ENCODE measurements around the gene CHN1. TPM values are rescaled to one million over a fixed set of nuclear protein-coding genes. Genes with fewer than 3 reads are reported as not detected.
A peak's percentile ranks its signal among the peaks of the same experiment; 100 is the strongest.

Gene CHN1
- total and polyA plus RNA-seq, 2 of the 8 experiments (the other 6 are each of a cell fraction or from before 2014, with no cell fraction given), result 54.0 to 65.7 TPM

DNA sequence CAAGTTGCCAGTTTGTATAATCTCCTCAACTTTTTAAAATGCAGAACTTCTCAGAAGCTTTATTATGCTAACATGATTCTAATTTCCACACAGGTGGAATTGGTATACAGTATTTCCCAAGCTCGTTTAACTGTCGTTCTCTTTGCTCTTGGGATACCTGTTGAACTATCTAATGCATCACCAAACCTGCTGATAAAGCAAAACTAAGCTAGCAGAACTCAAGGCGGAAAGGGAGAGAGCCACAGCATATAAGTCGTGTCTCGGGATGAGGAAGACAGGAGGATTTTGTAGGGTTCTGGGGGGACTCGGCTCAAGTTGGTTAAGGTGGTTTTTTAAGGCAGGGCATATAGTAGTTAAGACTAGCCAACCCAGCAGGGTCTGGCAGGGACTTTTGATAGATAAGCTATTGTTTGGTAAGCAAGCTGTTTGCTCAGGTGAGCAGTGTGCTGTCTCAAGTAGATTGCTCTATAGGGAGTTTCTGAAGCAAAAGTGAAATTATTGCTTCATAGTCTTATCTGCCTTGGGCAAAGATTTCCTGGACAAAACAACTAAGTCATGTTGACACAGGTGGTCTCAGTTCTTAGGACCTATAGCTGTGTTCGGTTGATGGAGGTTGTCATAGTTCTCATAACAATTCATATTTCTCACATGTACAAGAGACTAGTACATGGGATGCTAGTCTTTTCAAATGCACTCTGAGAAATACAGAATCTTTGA is 212.7 kb downstream of the CHN1 start:
- CTCF ChIA-PET (ENCODE audit: partially characterized antibody), result interaction anchor here (0.6 to 7.1 kb wide), 11 partner anchors 11 to 411 kb away, joined by 3 to 82 read pairs (median 3); no protein-coding TSS in a partner anchor
- peak overlapping the region; percentile 45 for H2BK120ac ChIP-seq (replicated peaks; ENCODE audit: low read depth, low read length)
- no peak overlapping the region; the same call in 1 of the 2 replicates for H3K18ac ChIP-seq (ENCODE audit: extremely low read depth, low read length)
- no peak overlapping the region for H2BK15ac ChIP-seq (ENCODE audit: low read length)
- H4K8ac ChIP-seq (ENCODE audit: extremely low read depth, insufficient read depth, low read length), result no peak overlapping the region
- H3K23ac ChIP-seq (ENCODE audit: insufficient read length), result no peak overlapping the region
- H4K20me1 ChIP-seq (replicated peaks in 1 of 2; ENCODE audit: control insufficient read depth in 1 of 2, insufficient read depth in 2 of 2, low read length in 2 of 2), result no peaks in the 10 kb centered on the region
- no peak overlapping the region for H3K27ac ChIP-seq (ENCODE audit: low read depth, low read length)
- no peak overlapping the region for H3K14ac ChIP-seq (ENCODE audit: insufficient read length)
- no peak overlapping the region for H2BK20ac ChIP-seq (ENCODE audit: low read length)
- H3K79me1 ChIP-seq (ENCODE audit: low read depth, low read length), result no peaks in the 10 kb centered on the region
- no peak overlapping the region for H3K9ac ChIP-seq (replicated peaks in 1 of 4; ENCODE audit: extremely low read depth in 1 of 4, low read depth in 3 of 4, low read length in 3 of 4)
- no peaks in the 10 kb centered on the region for H3K79me2 ChIP-seq (ENCODE audit: control insufficient read depth in 1 of 2, insufficient read depth in 2 of 2, low read length in 2 of 2)
- no peak overlapping the region for H3K4me3 ChIP-seq (ENCODE audit: extremely low read depth in 1 of 4, insufficient read depth in 2 of 4, low read depth in 3 of 4, low read length in 4 of 4)
- peaks cover 12 to 47% (median 26%) of the 10 kb centered on the region in 4 experiments for H3K4me1 ChIP-seq (replicated peaks in 1 of 4; ENCODE audit: control insufficient read depth in 3 of 4, insufficient read depth in 4 of 4, low read length in 3 of 4)
- no peaks in the 10 kb centered on the region for H3K36me3 ChIP-seq (ENCODE audit: control insufficient read depth in 2 of 4, insufficient read depth in 4 of 4, low read length in 3 of 4)
- no peaks in the 10 kb centered on the region for H3K23me2 ChIP-seq (ENCODE audit: low read depth, low read length)
- no peaks in the 10 kb centered on the region for H3K27me3 ChIP-seq (replicated peaks in 1 of 4; ENCODE audit: control insufficient read depth in 3 of 4, extremely low read depth in 1 of 4, insufficient read depth in 3 of 4, low read length in 3 of 4)
- H2AFZ ChIP-seq (ENCODE audit: low read length), result no peak overlapping the region
- no peak overlapping the region for H2AK5ac ChIP-seq (ENCODE audit: low read depth, low read length)
- H3K4ac ChIP-seq (replicated peaks; ENCODE audit: insufficient read length, low read depth, low read length), result no peak overlapping the region
- H3K9me3 ChIP-seq (ENCODE audit: insufficient read depth in 2 of 2, low read depth in 1 of 2, low read length in 1 of 2), result no peaks in the 10 kb centered on the region
- no peak for DNase-seq (ENCODE audit: low read depth in 1 of 2, low spot score in 2 of 2)
- WGBS, 2 experiments (ENCODE audit: extremely low coverage in 1 of 2, insufficient coverage in 1 of 2, insufficient read length in 1 of 2, insufficient replicate concordance in 2 of 2, low coverage in 1 of 2, low lambda C conversion rate in 2 of 2, missing lambda C conversion rate in 1 of 2), result 78% methylated on average over 7 of the region's 7 CpGs; no CpG with 5 or more reads in 1 of the 2 experiments
- FAIRE-seq, result no peak
- TF ChIP-seq MAFK (IDR thresholded peaks at IDR 0.05; ENCODE audit: low read depth, low read length) (peak; percentile 45; the same call in 1 of the 2 replicates), SP4 (IDR thresholded peaks at IDR 0.05; ENCODE audit: low read length) (no peak), TAF7 (optimal IDR thresholded peaks at IDR 0.05; ENCODE audit: borderline replicate concordance, low read depth, low read length) (no peak)
- POLR2A ChIA-PET (ENCODE audit: partially characterized antibody), result interaction anchor here (0.9 to 2.4 kb wide), 5 partner anchors 10 to 213 kb away, joined by 3 to 10 read pairs (median 5); partner anchors contain the start of gene CHN1
- no peak overlapping the region for H2BK5ac ChIP-seq (ENCODE audit: low read depth, low read length)
- no peak overlapping the region for H3K56ac ChIP-seq (replicated peaks; ENCODE audit: insufficient read length, low read depth, low read length)
- no peak overlapping the region; a peak in 1 of 4 replicates for H3K4me2 ChIP-seq (ENCODE audit: insufficient read depth in 1 of 2, low read depth in 2 of 2, low read length in 2 of 2)
- H4K91ac ChIP-seq (replicated peaks; ENCODE audit: insufficient read length, low read length), result no peak overlapping the region
- H4K5ac ChIP-seq (ENCODE audit: insufficient read length, low read depth, low read length), result no peak overlapping the region
- no peak overlapping the region; the same call in 1 of the 2 replicates for H2BK12ac ChIP-seq (ENCODE audit: low read depth, low read length)

Data from H1 (cell line).